AG04449 (cell line): ENCODE data around the gene ZBTB7C.

Source experiments
- CTCF ChIA-PET: fragments of 350-600 bp; formaldehyde crosslinking; extraction: SDS; loops from one replicate; lab custom pipeline; 2021; ENCODE audit warnings: antibody characterized with exemption; lab: Yijun Ruan, JAX
- POLR2A ChIA-PET: fragments of 400-600, 350-600 bp; formaldehyde crosslinking; extraction: SDS; loops from one replicate; lab custom pipeline; 2020; ENCODE audit warnings: antibody characterized with exemption, inconsistent platforms; lab: Yijun Ruan, JAX
- DNase-seq: peaks from one replicate; pipeline ENCODE4 v3.0.0-alpha.2; 2010; ENCODE audit warnings: low read depth, low spot score
- H3K4me3 ChIP-seq: 2 replicates; pipeline ENCODE4 v1.5.1; 2011; ENCODE audit warnings: low read depth, mild to moderate bottlenecking, control low read depth, low read length
- CTCF ChIP-seq: IDR thresholded peaks from one replicate; pipeline ENCODE4 v1.5.1; 2011; ENCODE audit warnings: mild to moderate bottlenecking, moderate library complexity, low read length, control low read depth, inconsistent platforms; ENCODE audit not compliant: insufficient read depth; ENCODE audit errors: missing control alignments

The ZBTB7C gene

GRCh38 chr18:48142353-48142752 is 266.8 kb downstream of the ZBTB7C start:
- no peak for DNase-seq
- POLR2A ChIA-PET: no interaction called here
- no peak overlapping the region for H3K4me3 ChIP-seq
- TF ChIP-seq CTCF: no peak
- CTCF ChIA-PET: no interaction called here

- no peak for TF ChIP-seq CTCF
- no peak for DNase-seq
- POLR2A ChIA-PET: no interaction called here
- CTCF ChIA-PET: no interaction called here
- no peak overlapping the region for H3K4me3 ChIP-seq
Measured at GRCh38 chr18:48140731-48141130, 268.5 kb downstream of the ZBTB7C start.

GRCh38 chr18:48139431-48140347 is 269.5 kb downstream of the ZBTB7C start:
- no peak overlapping the region for H3K4me3 ChIP-seq
- ChIA-PET CTCF (no interaction called here), POLR2A (no interaction called here)
- no peak for DNase-seq
- no peak for TF ChIP-seq CTCF

GRCh38 chr18:48138660-48139430 is 270.3 kb downstream of the ZBTB7C start:
- no peak for TF ChIP-seq CTCF
- CTCF ChIA-PET: no interaction called here
- no peak overlapping the region for H3K4me3 ChIP-seq
- POLR2A ChIA-PET: no interaction called here
- DNase-seq: no peak

- TF ChIP-seq CTCF: no peak
- H3K4me3 ChIP-seq: no peak overlapping the region
- ChIA-PET CTCF (no interaction called here), POLR2A (no interaction called here)
- no peak for DNase-seq
Measured at GRCh38 chr18:48138210-48138609, 271.0 kb downstream of the ZBTB7C start.
